Mucosa of gallbladder (tissue), 1 donor: Measurements from ENCODE around the gene MTARC1. TPM values are rescaled to one million over a fixed set of nuclear protein-coding genes. Genes with fewer than 3 reads are reported as not detected.
A peak's percentile ranks its signal among the peaks of the same experiment; 100 is the strongest.

ENCODE experiments used
- DNase-seq: peaks from one replicate; pipeline ENCODE4 v3.0.0-alpha.2; 2020; ENCODE audit warnings: low spot score
- total RNA-seq: library from RNA; stranded (reverse); gene quantifications from one replicate; pipeline ENCODE4 v1.2.1, GENCODE V29; 2021
- donor health status: DM: no; HTN: no; CAD: no.

Gene MTARC1
- total RNA-seq: 13.2 TPM

GRCh38 chr1:220786337-220787068 lies at the start of gene MTARC1:
Gene MTARC1 (plus strand): TSS chr1:220786913. CDS start chr1:220786945, 32 bp downstream.
- DNase-seq: peak; percentile 68

- no peak for DNase-seq
Observed at GRCh38 chr1:220741349-220741748, 45.4 kb upstream of the MTARC1 start.

- DNase-seq: no peak
Observed at GRCh38 chr1:220741825-220742224, 44.9 kb upstream of the MTARC1 start.

- DNase-seq: no peak
Observed at GRCh38 chr1:220742520-220742919, 44.2 kb upstream of the MTARC1 start.

GRCh38 chr1:220746851-220747250 lies 39.9 kb upstream of the MTARC1 start:
- no peak for DNase-seq

- DNase-seq: no peak
Observed at GRCh38 chr1:220747437-220748088, 39.1 kb upstream of the MTARC1 start.

GRCh38 chr1:220748089-220748934 lies 38.4 kb upstream of the MTARC1 start, which contains the start of gene MTARC2:
Gene MTARC2 (plus strand): TSS chr1:220748322. CDS start chr1:220748532, 210 bp downstream.
- DNase-seq: peak; percentile 82

GRCh38 chr1:220748936-220749335 lies 37.8 kb upstream of the MTARC1 start:
- DNase-seq: no peak

- DNase-seq: no peak
Observed at GRCh38 chr1:220750131-220750515, 36.6 kb upstream of the MTARC1 start.

GRCh38 chr1:220751111-220751510 lies 35.6 kb upstream of the MTARC1 start:
- peak; percentile 75 for DNase-seq

GRCh38 chr1:220754212-220754917 lies 32.3 kb upstream of the MTARC1 start:
- no peak for DNase-seq

- no peak for DNase-seq
Observed at GRCh38 chr1:220754918-220755295, 31.8 kb upstream of the MTARC1 start.

- DNase-seq: no peak
Observed at GRCh38 chr1:220755309-220755708, 31.4 kb upstream of the MTARC1 start.

GRCh38 chr1:220757441-220757840 lies 29.3 kb upstream of the MTARC1 start:
- no peak for DNase-seq

- DNase-seq: no peak
Observed at GRCh38 chr1:220759147-220759546, 27.6 kb upstream of the MTARC1 start.

- DNase-seq: peak; percentile 75
Observed at GRCh38 chr1:220761688-220762427, 24.9 kb upstream of the MTARC1 start.

- DNase-seq: no peak
Observed at GRCh38 chr1:220764757-220765156, 22.0 kb upstream of the MTARC1 start.

GRCh38 chr1:220767312-220768125 lies 19.2 kb upstream of the MTARC1 start:
- DNase-seq: no peak

GRCh38 chr1:220768126-220768601 lies 18.5 kb upstream of the MTARC1 start:
- DNase-seq: no peak

- DNase-seq: no peak
Observed at GRCh38 chr1:220769205-220769604, 17.5 kb upstream of the MTARC1 start.
